OCI-LY1 (cell line): ENCODE measurements around the gene MAPK13.
"Not testable (repeated sequence)": the region's sequence is repeated elsewhere in the genome, so short reads cannot be mapped to it uniquely, and the experiment has no call there.

Source experiments
- EZH2 ChIP-seq: fragments of 200-600 bp; sonication (generic), shearing (Covaris generic); IDR thresholded peaks from 2 replicates; pipeline ENCODE4 v1.8.0; 2017; ENCODE audit warnings: borderline replicate concordance, mixed run types, mild to moderate bottlenecking, antibody characterized with exemption, low read length, moderate library complexity, mixed read lengths
- TF ChIP-seq, protein P1 (sequence below): fragments of 200-600 bp; sonication (generic), shearing (Covaris generic); IDR thresholded peaks from 2 replicates; pipeline ENCODE4 v1.5.1; 2017; ENCODE audit warnings: mild to moderate bottlenecking, antibody characterized with exemption, low read length, moderate library complexity, mixed read lengths

DNA sequence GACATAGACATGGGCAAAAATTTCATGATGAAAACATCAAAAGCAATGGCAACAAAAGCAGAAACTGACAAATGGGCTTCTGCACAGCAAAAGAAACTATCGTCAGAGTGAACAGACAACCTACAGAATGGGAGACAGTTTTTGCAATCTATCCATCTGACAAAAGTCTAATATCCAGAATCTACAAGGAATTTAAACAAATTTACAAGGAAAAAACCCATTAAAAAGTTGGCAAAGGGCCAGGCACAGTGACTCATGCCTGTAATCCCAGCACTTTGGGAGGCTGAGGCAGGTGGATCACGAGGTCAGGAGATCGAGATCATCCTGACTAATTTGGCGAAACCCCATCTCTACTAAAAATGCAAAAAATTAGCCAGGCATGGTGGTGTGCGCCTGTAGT, 42.1 kb upstream of the MAPK13 start:
- TF ChIP-seq EZH2 = not testable (repeated sequence)
- TF ChIP-seq, protein P1, sequence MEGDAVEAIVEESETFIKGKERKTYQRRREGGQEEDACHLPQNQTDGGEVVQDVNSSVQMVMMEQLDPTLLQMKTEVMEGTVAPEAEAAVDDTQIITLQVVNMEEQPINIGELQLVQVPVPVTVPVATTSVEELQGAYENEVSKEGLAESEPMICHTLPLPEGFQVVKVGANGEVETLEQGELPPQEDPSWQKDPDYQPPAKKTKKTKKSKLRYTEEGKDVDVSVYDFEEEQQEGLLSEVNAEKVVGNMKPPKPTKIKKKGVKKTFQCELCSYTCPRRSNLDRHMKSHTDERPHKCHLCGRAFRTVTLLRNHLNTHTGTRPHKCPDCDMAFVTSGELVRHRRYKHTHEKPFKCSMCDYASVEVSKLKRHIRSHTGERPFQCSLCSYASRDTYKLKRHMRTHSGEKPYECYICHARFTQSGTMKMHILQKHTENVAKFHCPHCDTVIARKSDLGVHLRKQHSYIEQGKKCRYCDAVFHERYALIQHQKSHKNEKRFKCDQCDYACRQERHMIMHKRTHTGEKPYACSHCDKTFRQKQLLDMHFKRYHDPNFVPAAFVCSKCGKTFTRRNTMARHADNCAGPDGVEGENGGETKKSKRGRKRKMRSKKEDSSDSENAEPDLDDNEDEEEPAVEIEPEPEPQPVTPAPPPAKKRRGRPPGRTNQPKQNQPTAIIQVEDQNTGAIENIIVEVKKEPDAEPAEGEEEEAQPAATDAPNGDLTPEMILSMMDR = not testable (repeated sequence)
